Measurements from ENCODE around the gene COL6A5.

DNA sequence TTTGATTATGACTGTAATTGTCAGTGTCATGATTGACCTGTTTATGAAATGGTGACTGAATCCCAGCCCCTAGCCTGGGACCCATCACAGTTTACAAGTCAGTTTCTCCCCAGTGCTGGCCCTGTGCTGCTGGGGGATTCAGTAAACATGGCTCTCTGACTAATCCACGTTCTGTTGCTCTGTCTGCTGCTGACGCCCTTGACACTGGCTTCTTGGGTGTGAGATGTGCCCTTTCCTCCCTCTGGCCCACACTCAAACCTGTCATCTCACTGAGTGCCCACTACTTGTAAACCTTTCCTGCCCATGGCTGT, 84.2 kb downstream of the COL6A5 start:
- TF ChIP-seq RELA (IDR thresholded peaks at IDR 0.05; ENCODE audit: borderline replicate concordance, partially characterized antibody) (no peak), SMC3 (IDR thresholded peaks at IDR 0.05; ENCODE audit: borderline replicate concordance, low read length) (no peak), ZNF24 (IDR thresholded peaks at IDR 0.05) (no peak)
- TF ChIP-seq, protein P1, sequence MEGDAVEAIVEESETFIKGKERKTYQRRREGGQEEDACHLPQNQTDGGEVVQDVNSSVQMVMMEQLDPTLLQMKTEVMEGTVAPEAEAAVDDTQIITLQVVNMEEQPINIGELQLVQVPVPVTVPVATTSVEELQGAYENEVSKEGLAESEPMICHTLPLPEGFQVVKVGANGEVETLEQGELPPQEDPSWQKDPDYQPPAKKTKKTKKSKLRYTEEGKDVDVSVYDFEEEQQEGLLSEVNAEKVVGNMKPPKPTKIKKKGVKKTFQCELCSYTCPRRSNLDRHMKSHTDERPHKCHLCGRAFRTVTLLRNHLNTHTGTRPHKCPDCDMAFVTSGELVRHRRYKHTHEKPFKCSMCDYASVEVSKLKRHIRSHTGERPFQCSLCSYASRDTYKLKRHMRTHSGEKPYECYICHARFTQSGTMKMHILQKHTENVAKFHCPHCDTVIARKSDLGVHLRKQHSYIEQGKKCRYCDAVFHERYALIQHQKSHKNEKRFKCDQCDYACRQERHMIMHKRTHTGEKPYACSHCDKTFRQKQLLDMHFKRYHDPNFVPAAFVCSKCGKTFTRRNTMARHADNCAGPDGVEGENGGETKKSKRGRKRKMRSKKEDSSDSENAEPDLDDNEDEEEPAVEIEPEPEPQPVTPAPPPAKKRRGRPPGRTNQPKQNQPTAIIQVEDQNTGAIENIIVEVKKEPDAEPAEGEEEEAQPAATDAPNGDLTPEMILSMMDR (IDR thresholded peaks at IDR 0.05 in 2 of 3, conservative IDR thresholded peaks at IDR 0.05 in 1 of 3; ENCODE audit: control insufficient read depth in 2 of 3, extremely low read depth in 1 of 3, insufficient read depth in 1 of 3, low read depth in 3 of 3, low read length in 3 of 3) = no peak

Measured in GM12878 (cell line).